Ovary (tissue), 9 donors: ENCODE results near the gene RPL18. TPM values are rescaled to one million over a fixed set of nuclear protein-coding genes. Genes with fewer than 3 reads are reported as not detected.

Source experiments
- DNase-seq, 5 donors: peaks; one replicate each; pipeline ENCODE4 v3.0.0-alpha.2; 2019 to 2020
- H3K27ac ChIP-seq, 2 donors: fragments of 200-600 bp; one replicate each; pipeline versions ENCODE4 v1.5.1 to v1.8.0; 2019 to 2022
- H3K27me3 ChIP-seq: fragments of 200-600 bp; one replicate; pipeline ENCODE4 v1.8.0; 2022
- H3K36me3 ChIP-seq: fragments of 200-600 bp; sonication (generic); one replicate; pipeline ENCODE4 v1.5.1; 2019
- H3K4me1 ChIP-seq: one replicate; pipeline ENCODE4 v1.8.1; 2013; ENCODE audit warnings: mild to moderate bottlenecking, moderate library complexity; ENCODE audit not compliant: insufficient read depth
- H3K4me3 ChIP-seq: fragments of 200-600 bp; sonication (generic); one replicate; pipeline ENCODE4 v1.5.1; 2017
- H3K9me3 ChIP-seq, 2 donors: fragments of 200-600 bp in 1 of 2; sonication (generic) in 1 of 2; one replicate each; pipeline versions ENCODE4 v1.5.1 to v1.8.1; 2013 to 2019; ENCODE audit warnings: mild to moderate bottlenecking in 1 of 2, moderate library complexity in 1 of 2
- CTCF ChIP-seq, 3 donors: fragments of 450-650 bp in 2 of 3; fragments of 200-600 bp in 1 of 3; IDR thresholded peaks; one replicate each; pipeline versions ENCODE4 v1.5.1 to v1.8.0; 2016 to 2022; ENCODE audit warnings: antibody characterized with exemption in 3 of 3, mild to moderate bottlenecking in 1 of 3
- EP300 ChIP-seq: sonication (generic); formaldehyde crosslinking; IDR thresholded peaks from one replicate; pipeline ENCODE4 v1.6.1; 2017; ENCODE audit warnings: antibody characterized with exemption
- POLR2A ChIP-seq: fragments of 450-650 bp; IDR thresholded peaks from one replicate; pipeline ENCODE4 v1.6.1; 2017; ENCODE audit warnings: antibody characterized with exemption, mild to moderate bottlenecking, moderate library complexity
- WGBS, 3 donors: extraction: QIAGEN DNeasy Blood & Tissue Kit in 1 of 3; methylation state at CpG; one replicate each; pipeline versions ENCODE4 v1.1.5 to v1.1.7; 2013 to 2017; 5-methylcytosine and 5-hydroxymethylcytosine counted together
- intact Hi-C, 4 donors: fragments of 100-400 bp; cut with DNase I; formaldehyde crosslinking; loops; one replicate each; pipeline versions ENCODE4 v1.11.0 to v1.15.1; 2022 to 2023
- polyA plus RNA-seq, 2 donors: library from polyadenylated mRNA; stranded (reverse); fragments of 200-250 nt in 1 of 2; fragments of 350-450 nt in 1 of 2; fragmentation: Illumina TruSeq in 1 of 2; extraction: RNeasy Lipid Tissue Mini Kit (QIAGEN cat#74804) in 1 of 2; gene quantifications; one replicate each; pipeline ENCODE4 v1.2.3, GENCODE V29; 2013 to 2014
- total RNA-seq, 7 donors: library from RNA; depleted of rRNA in 2 of 7; stranded (reverse); fragments of >200 nt in 2 of 7; fragmentation: NEBNext Ultra II Directional in 3 of 7; extraction: Animal tissue kit (Norgen Biotek cat#: 25700) in 3 of 7; gene quantifications; one replicate each; pipeline versions ENCODE4 v1.1.0 to v1.2.4, GENCODE V29; 2016 to 2023
- donor health status: DM: no; HTN: no; CAD: no; lungs with moderate emphysema.
- donor health status: DM: no; HTN: no; CAD: no.
- donor health status: Bipolar disorder and iron deficiency.
- donor health status: DM: yes; HTN: yes; CAD: no.
- donor health status: DM: no; HTN: no; CAD: no.
- donor health status: DM: yes; HTN: yes; CAD: no.

RPL18 gene
- total and polyA plus RNA-seq, 9 donors: 1,780 to 8,435 (median 3,584) TPM

- intact Hi-C loops: loop anchor here in 2 of 4 donors (10.0 kb wide), 2 partner anchors 129 to 289 kb away; partner anchors contain the start of gene EMP3 (in 1 of the 2)
- Histone ChIP-seq H3K4me3 (no peak overlapping the region), H3K36me3 (no peaks in the 10 kb centered on the region), H3K9me3 (no peaks in the 10 kb centered on the region), H3K27me3 (no peaks in the 10 kb centered on the region), H3K27ac (no peak overlapping the region), H3K4me1 (peaks cover 4% of the 10 kb centered on the region)
- no peak for DNase-seq
- TF ChIP-seq CTCF (IDR thresholded peaks at IDR 0.05) (no peak), POLR2A (no peak), EP300 (no peak)
- WGBS, 3 donors: 42 to 50% (median 45%) methylated on average over 13 of the region's 13 CpGs
Observed at GRCh38 chr19:48613852-48614435, 5.0 kb downstream of the RPL18 start.

- Histone ChIP-seq H3K4me3 (no peak overlapping the region), H3K27ac (no peak overlapping the region), H3K36me3 (no peaks in the 10 kb centered on the region), H3K27me3 (no peaks in the 10 kb centered on the region), H3K9me3 (no peaks in the 10 kb centered on the region), H3K4me1 (peaks cover 4% of the 10 kb centered on the region)
- DNase-seq: peak in 1 of 5 donors; percentile 54
- intact Hi-C loops: loop anchor here in 2 of 4 donors (10.0 kb wide), 2 partner anchors 128 to 288 kb away; partner anchors contain the start of gene EMP3 (in 1 of the 2)
- no peak for TF ChIP-seq POLR2A
- no peak for TF ChIP-seq CTCF (IDR thresholded peaks at IDR 0.05)
- WGBS, 3 donors: 71 to 82% (median 81%) methylated on average over 36 to 39 of the region's 39 CpGs
Observed at GRCh38 chr19:48613024-48613851, 5.7 kb downstream of the RPL18 start.

GRCh38 chr19:48611872-48612271, 7.1 kb downstream of the RPL18 start:
- TF ChIP-seq EP300 (no peak), POLR2A (no peak), CTCF (IDR thresholded peaks at IDR 0.05) (no peak)
- intact Hi-C loops: loop anchor here in 2 of 4 donors (10.0 kb wide), 2 partner anchors 127 to 287 kb away; partner anchors contain the start of gene EMP3 (in 1 of the 2)
- Histone ChIP-seq H3K36me3 (no peaks in the 10 kb centered on the region), H3K27ac (no peak overlapping the region), H3K4me3 (no peak overlapping the region), H3K9me3 (no peaks in the 10 kb centered on the region), H3K4me1 (no peaks in the 10 kb centered on the region), H3K27me3 (no peaks in the 10 kb centered on the region)
- 81 to 85% (median 83%) methylated on average over 14 of the region's 14 CpGs for WGBS, 3 donors
- no peak for DNase-seq

GRCh38 chr19:48609571-48610108, 9.3 kb downstream of the RPL18 start:
- no peak overlapping the region for H3K4me3 ChIP-seq
- H3K27ac ChIP-seq: no peak overlapping the region
- no peaks in the 10 kb centered on the region for H3K4me1 ChIP-seq
- DNase-seq: no peak
- no peaks in the 10 kb centered on the region for H3K9me3 ChIP-seq
- intact Hi-C loops: loop anchor here in 2 of 4 donors (10.0 kb wide), 2 partner anchors 125 to 285 kb away; partner anchors contain the start of gene EMP3 (in 1 of the 2)
- TF ChIP-seq CTCF (IDR thresholded peaks at IDR 0.05) (no peak), POLR2A (no peak), EP300 (no peak)
- 85 to 92% (median 92%) methylated on average over 20 of the region's 20 CpGs for WGBS, 3 donors
- no peaks in the 10 kb centered on the region for H3K36me3 ChIP-seq
- H3K27me3 ChIP-seq: no peaks in the 10 kb centered on the region
